ENCODE data around the gene SMAD2. TPM values are rescaled to one million over a fixed set of nuclear protein-coding genes. Genes with fewer than 3 reads are reported as not detected.

Gene SMAD2
- total and polyA plus RNA-seq, 2 donors, result 37.0 to 132 TPM

DNA sequence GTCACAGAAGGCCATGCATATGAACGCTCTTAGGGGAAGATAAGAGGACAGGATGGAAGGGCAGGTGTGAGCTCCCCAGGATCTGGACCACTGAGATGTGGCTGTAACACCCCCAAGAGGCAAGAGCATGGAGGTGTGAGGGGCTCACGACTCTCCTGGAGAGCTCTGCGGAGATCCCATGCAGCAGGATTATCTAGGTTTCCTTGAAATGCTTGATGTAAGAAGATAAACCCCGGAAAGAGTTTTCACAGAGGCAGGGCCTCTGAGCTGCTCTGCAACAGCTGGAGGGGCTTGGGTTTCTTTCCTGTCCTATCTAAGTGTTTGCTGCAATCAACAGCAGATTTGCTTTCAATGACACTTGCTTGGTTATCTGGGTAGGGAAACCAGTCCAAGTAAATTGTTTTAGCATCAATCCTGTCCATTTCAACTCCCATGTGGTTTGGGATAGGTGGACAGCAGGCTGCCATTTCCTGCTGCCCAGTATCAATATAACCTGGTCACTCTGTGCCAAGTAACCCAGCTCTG, 138.9 kb downstream of the SMAD2 start:
- no peak for DNase-seq (ENCODE audit: low read depth in 6 of 9, low spot score in 9 of 9)
- Histone ChIP-seq H3K4me3 (ENCODE audit: low read length in 2 of 2) (no peak overlapping the region), H3K9me3 (ENCODE audit: control insufficient read depth in 2 of 2, insufficient read depth in 1 of 2, low read length in 1 of 2) (no peaks in the 10 kb centered on the region), H3K27ac (ENCODE audit: low read depth in 1 of 2, low read length in 1 of 2) (no peak overlapping the region), H3K27me3 (ENCODE audit: control insufficient read depth in 2 of 2, insufficient read depth in 1 of 2, low read length in 1 of 2) (peaks cover 0 to 6% of the 10 kb centered on the region in 2 donors), H3K36me3 (ENCODE audit: control insufficient read depth in 2 of 2, insufficient read depth in 2 of 2, low read length in 1 of 2) (no peaks in the 10 kb centered on the region), H3K4me1 (ENCODE audit: control insufficient read depth in 2 of 2, insufficient read depth in 2 of 2, low read length in 2 of 2) (no peaks in the 10 kb centered on the region)
- 92% methylated on average over 4 of the region's 4 CpGs for WGBS

GRCh38 chr18:47790036-47790435, 140.4 kb downstream of the SMAD2 start:
- no peak for DNase-seq (ENCODE audit: low read depth in 6 of 9, low spot score in 9 of 9)
- Histone ChIP-seq H3K36me3 (ENCODE audit: control insufficient read depth in 2 of 2, insufficient read depth in 2 of 2, low read length in 1 of 2) (no peaks in the 10 kb centered on the region), H3K27ac (ENCODE audit: low read depth in 1 of 2, low read length in 1 of 2) (no peak overlapping the region), H3K4me3 (ENCODE audit: low read length in 2 of 2) (no peak overlapping the region), H3K4me1 (ENCODE audit: control insufficient read depth in 2 of 2, insufficient read depth in 2 of 2, low read length in 2 of 2) (no peaks in the 10 kb centered on the region), H3K9me3 (ENCODE audit: control insufficient read depth in 2 of 2, insufficient read depth in 1 of 2, low read length in 1 of 2) (no peaks in the 10 kb centered on the region), H3K27me3 (ENCODE audit: control insufficient read depth in 2 of 2, insufficient read depth in 1 of 2, low read length in 1 of 2) (peaks cover 0 to 3% of the 10 kb centered on the region in 2 donors)
- WGBS, result 79% methylated on average over 2 of the region's 2 CpGs

GRCh38 chr18:47788621-47789020, 141.8 kb downstream of the SMAD2 start:
- H3K9me3 ChIP-seq (ENCODE audit: control insufficient read depth in 2 of 2, insufficient read depth in 1 of 2, low read length in 1 of 2), result no peaks in the 10 kb centered on the region
- WGBS, result 95% methylated on average over 3 of the region's 3 CpGs
- DNase-seq (ENCODE audit: low read depth in 6 of 9, low spot score in 9 of 9), result no peak
- H3K27me3 ChIP-seq (ENCODE audit: control insufficient read depth in 2 of 2, insufficient read depth in 1 of 2, low read length in 1 of 2), result no peaks in the 10 kb centered on the region
- no peaks in the 10 kb centered on the region for H3K36me3 ChIP-seq (ENCODE audit: control insufficient read depth in 2 of 2, insufficient read depth in 2 of 2, low read length in 1 of 2)
- no peak overlapping the region for H3K27ac ChIP-seq (ENCODE audit: low read depth in 1 of 2, low read length in 1 of 2)
- no peak overlapping the region for H3K4me3 ChIP-seq (ENCODE audit: low read length in 2 of 2)
- H3K4me1 ChIP-seq (ENCODE audit: control insufficient read depth in 2 of 2, insufficient read depth in 2 of 2, low read length in 2 of 2), result no peaks in the 10 kb centered on the region

GRCh38 chr18:47781561-47781960, 148.9 kb downstream of the SMAD2 start:
- no peaks in the 10 kb centered on the region for H3K36me3 ChIP-seq (ENCODE audit: control insufficient read depth in 2 of 2, insufficient read depth in 2 of 2, low read length in 1 of 2)
- no peaks in the 10 kb centered on the region for H3K4me1 ChIP-seq (ENCODE audit: control insufficient read depth in 2 of 2, insufficient read depth in 2 of 2, low read length in 2 of 2)
- WGBS, result 89% methylated on average over 3 of the region's 3 CpGs
- no peak for DNase-seq (ENCODE audit: low read depth in 6 of 9, low spot score in 9 of 9)
- no peaks in the 10 kb centered on the region for H3K27me3 ChIP-seq (ENCODE audit: control insufficient read depth in 2 of 2, insufficient read depth in 1 of 2, low read length in 1 of 2)
- H3K27ac ChIP-seq (ENCODE audit: low read depth in 1 of 2, low read length in 1 of 2), result no peak overlapping the region
- H3K9me3 ChIP-seq (ENCODE audit: control insufficient read depth in 2 of 2, insufficient read depth in 1 of 2, low read length in 1 of 2), result no peaks in the 10 kb centered on the region
- no peak overlapping the region for H3K4me3 ChIP-seq (ENCODE audit: low read length in 2 of 2)

DNA sequence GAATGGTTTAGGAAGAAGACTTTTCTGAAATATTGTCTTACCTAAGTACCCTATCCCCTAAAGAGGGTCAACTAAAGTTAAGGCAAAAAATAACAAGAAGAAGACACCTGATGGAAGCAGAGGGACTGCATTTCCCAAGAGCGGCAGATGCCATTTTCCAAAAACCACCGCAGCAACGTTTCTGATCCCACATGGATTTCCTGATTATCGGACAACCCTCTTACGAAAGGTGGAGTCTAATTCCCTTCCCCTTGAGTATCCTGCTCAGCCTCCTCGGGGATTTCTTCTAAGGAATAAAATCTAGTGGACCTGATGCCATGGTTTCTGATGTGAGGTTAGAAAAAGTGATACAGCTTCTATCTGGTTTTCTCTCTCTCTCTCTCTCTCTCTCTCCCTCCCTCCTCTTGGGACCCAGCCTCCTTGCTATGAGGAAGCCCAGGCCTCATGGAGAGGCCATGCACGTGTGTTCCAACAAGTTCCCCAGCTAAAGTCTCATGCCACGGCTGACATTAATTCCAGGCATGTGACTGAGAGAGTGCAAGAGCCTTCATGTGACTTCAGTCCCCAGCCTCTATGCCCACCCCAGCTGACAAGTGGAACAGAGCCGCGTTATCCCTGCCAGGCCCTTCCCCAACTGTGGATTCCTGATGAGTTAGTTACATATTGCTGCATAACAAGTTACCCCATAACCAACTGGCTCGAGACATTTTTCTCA, 150.3 kb downstream of the SMAD2 start:
- no peaks in the 10 kb centered on the region for H3K27me3 ChIP-seq (ENCODE audit: control insufficient read depth in 2 of 2, insufficient read depth in 1 of 2, low read length in 1 of 2)
- no peaks in the 10 kb centered on the region for H3K4me1 ChIP-seq (ENCODE audit: control insufficient read depth in 2 of 2, insufficient read depth in 2 of 2, low read length in 2 of 2)
- 95% methylated on average over 11 of the region's 11 CpGs for WGBS
- no peak for DNase-seq (ENCODE audit: low read depth in 6 of 9, low spot score in 9 of 9)
- H3K27ac ChIP-seq (ENCODE audit: low read depth in 1 of 2, low read length in 1 of 2), result no peak overlapping the region
- H3K9me3 ChIP-seq (ENCODE audit: control insufficient read depth in 2 of 2, insufficient read depth in 1 of 2, low read length in 1 of 2), result no peaks in the 10 kb centered on the region
- H3K36me3 ChIP-seq (ENCODE audit: control insufficient read depth in 2 of 2, insufficient read depth in 2 of 2, low read length in 1 of 2), result no peaks in the 10 kb centered on the region
- no peak overlapping the region for H3K4me3 ChIP-seq (ENCODE audit: low read length in 2 of 2)

- 90% methylated on average over 3 of the region's 3 CpGs for WGBS
- no peak overlapping the region for H3K27ac ChIP-seq (ENCODE audit: low read depth in 1 of 2, low read length in 1 of 2)
- H3K27me3 ChIP-seq (ENCODE audit: control insufficient read depth in 2 of 2, insufficient read depth in 1 of 2, low read length in 1 of 2), result no peaks in the 10 kb centered on the region
- H3K36me3 ChIP-seq (ENCODE audit: control insufficient read depth in 2 of 2, insufficient read depth in 2 of 2, low read length in 1 of 2), result no peaks in the 10 kb centered on the region
- no peak for DNase-seq (ENCODE audit: low read depth in 6 of 9, low spot score in 9 of 9)
- H3K4me3 ChIP-seq (ENCODE audit: low read length in 2 of 2), result no peak overlapping the region
- no peaks in the 10 kb centered on the region for H3K4me1 ChIP-seq (ENCODE audit: control insufficient read depth in 2 of 2, insufficient read depth in 2 of 2, low read length in 2 of 2)
- no peaks in the 10 kb centered on the region for H3K9me3 ChIP-seq (ENCODE audit: control insufficient read depth in 2 of 2, insufficient read depth in 1 of 2, low read length in 1 of 2)
These were observed 151.1 kb downstream of the SMAD2 start for GRCh38 chr18:47779381-47779780.

DNA sequence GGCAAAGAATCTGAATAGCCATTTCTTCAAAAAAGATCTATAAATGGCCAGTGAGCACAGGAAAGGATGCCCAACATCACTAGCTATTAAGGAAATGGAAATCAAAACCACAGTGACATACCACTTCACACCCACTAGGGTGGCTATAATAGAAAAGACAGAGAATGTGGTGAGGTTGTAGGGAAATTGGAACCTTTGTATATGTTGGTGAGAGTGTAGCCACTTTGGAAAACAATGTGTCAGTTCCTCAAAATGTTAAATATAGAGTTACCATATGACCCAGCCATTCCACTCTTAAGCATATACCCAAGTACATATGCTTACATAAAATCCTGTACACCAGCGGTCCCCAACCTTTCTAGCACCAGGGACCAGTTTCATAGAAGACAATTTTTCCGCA, 152.8 kb downstream of the SMAD2 start:
- Histone ChIP-seq H3K36me3 (ENCODE audit: control insufficient read depth in 2 of 2, insufficient read depth in 2 of 2, low read length in 1 of 2) (no peaks in the 10 kb centered on the region), H3K9me3 (ENCODE audit: control insufficient read depth in 2 of 2, insufficient read depth in 1 of 2, low read length in 1 of 2) (no peaks in the 10 kb centered on the region), H3K4me3 (ENCODE audit: low read length in 2 of 2) (no peak overlapping the region), H3K27ac (ENCODE audit: low read depth in 1 of 2, low read length in 1 of 2) (no peak overlapping the region), H3K27me3 (ENCODE audit: control insufficient read depth in 2 of 2, insufficient read depth in 1 of 2, low read length in 1 of 2) (no peaks in the 10 kb centered on the region), H3K4me1 (ENCODE audit: control insufficient read depth in 2 of 2, insufficient read depth in 2 of 2, low read length in 2 of 2) (no peaks in the 10 kb centered on the region)
- DNase-seq (ENCODE audit: low read depth in 6 of 9, low spot score in 9 of 9), result no peak
- 92% methylated on average over 2 of the region's 2 CpGs for WGBS

DNA sequence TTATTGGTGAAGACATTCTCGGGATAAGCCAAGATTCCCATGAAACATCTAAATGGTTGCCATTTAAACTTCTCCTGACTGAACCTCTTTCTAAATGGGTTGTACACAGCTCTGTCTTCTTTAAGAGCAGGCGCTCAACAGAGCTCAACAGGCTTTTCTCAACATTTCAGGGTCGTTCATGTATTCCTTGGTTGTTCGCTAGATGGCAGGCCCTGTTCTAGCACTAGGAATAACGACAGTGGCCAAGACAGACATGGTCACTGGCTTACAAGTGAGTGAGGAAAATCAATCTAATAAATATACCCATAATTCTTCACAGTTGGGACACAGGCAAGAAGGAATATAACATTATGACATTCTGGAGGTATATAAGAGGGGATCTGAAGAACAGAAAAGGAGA, 154.5 kb downstream of the SMAD2 start:
- no peaks in the 10 kb centered on the region for H3K9me3 ChIP-seq (ENCODE audit: control insufficient read depth in 2 of 2, insufficient read depth in 1 of 2, low read length in 1 of 2)
- no peaks in the 10 kb centered on the region for H3K4me1 ChIP-seq (ENCODE audit: control insufficient read depth in 2 of 2, insufficient read depth in 2 of 2, low read length in 2 of 2)
- H3K27me3 ChIP-seq (ENCODE audit: control insufficient read depth in 2 of 2, insufficient read depth in 1 of 2, low read length in 1 of 2), result peaks cover 0 to 2% of the 10 kb centered on the region in 2 donors
- H3K36me3 ChIP-seq (ENCODE audit: control insufficient read depth in 2 of 2, insufficient read depth in 2 of 2, low read length in 1 of 2), result no peaks in the 10 kb centered on the region
- no peak overlapping the region for H3K4me3 ChIP-seq (ENCODE audit: low read length in 2 of 2)
- no peak for DNase-seq (ENCODE audit: low read depth in 6 of 9, low spot score in 9 of 9)
- 87% methylated on average over 5 of the region's 5 CpGs for WGBS
- H3K27ac ChIP-seq (ENCODE audit: low read depth in 1 of 2, low read length in 1 of 2), result no peak overlapping the region

DNA sequence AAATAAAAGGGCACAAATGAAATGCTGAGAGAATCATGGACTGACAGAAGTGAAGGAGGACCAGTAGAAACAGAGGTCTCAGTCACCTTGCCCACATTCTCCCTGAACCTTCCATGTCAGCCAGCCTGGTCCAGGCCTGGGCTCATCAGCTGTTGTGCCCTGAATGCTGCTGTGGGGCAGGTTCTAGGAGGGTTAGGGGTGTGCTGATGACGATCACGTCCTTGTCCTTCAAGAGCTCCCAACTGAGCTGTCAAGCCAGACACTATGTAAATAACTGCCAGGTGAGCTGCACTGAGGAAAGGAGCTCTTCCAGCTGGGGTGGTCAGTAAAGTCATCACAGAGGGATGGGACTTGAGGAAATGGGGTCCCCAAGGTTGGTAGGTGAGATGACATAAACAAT, 156.5 kb downstream of the SMAD2 start:
- 95% methylated on average over 2 of the region's 2 CpGs for WGBS
- Histone ChIP-seq H3K27ac (ENCODE audit: low read depth in 1 of 2, low read length in 1 of 2) (no peak overlapping the region), H3K27me3 (ENCODE audit: control insufficient read depth in 2 of 2, insufficient read depth in 1 of 2, low read length in 1 of 2) (peaks cover 0 to 2% of the 10 kb centered on the region in 2 donors), H3K9me3 (ENCODE audit: control insufficient read depth in 2 of 2, insufficient read depth in 1 of 2, low read length in 1 of 2) (no peaks in the 10 kb centered on the region), H3K36me3 (ENCODE audit: control insufficient read depth in 2 of 2, insufficient read depth in 2 of 2, low read length in 1 of 2) (no peaks in the 10 kb centered on the region), H3K4me1 (ENCODE audit: control insufficient read depth in 2 of 2, insufficient read depth in 2 of 2, low read length in 2 of 2) (no peaks in the 10 kb centered on the region), H3K4me3 (ENCODE audit: low read length in 2 of 2) (no peak overlapping the region)
- DNase-seq (ENCODE audit: low read depth in 6 of 9, low spot score in 9 of 9), result no peak
